SK-N-SH (cell line): ENCODE results near the gene FAM43A.

Source experiments
- FOSL2 ChIP-seq: IDR thresholded peaks from 2 replicates; pipeline ENCODE4 v1.4.0; 2012; ENCODE audit warnings: low read depth, mild to moderate bottlenecking, moderate library complexity, borderline replicate concordance
- FOXJ3 ChIP-seq: sonication (generic); formaldehyde crosslinking; IDR thresholded peaks from 2 replicates; pipeline ENCODE4 v1.5.1; 2020; ENCODE audit warnings: mild to moderate bottlenecking, missing genetic modification reagents
- MEF2A ChIP-seq: IDR thresholded peaks from 2 replicates; pipeline ENCODE4 v1.4.0; 2012; ENCODE audit warnings: low read depth, borderline replicate concordance
- NFIC ChIP-seq: IDR thresholded peaks from 2 replicates; pipeline ENCODE4 v1.4.0; 2012; ENCODE audit warnings: borderline replicate concordance
- NRF1 ChIP-seq: IDR thresholded peaks from 2 replicates; pipeline ENCODE4 v1.6.1; 2012; ENCODE audit warnings: low read depth, mild to moderate bottlenecking, low read length
- POLR2AphosphoS5 ChIP-seq: IDR thresholded peaks from 2 replicates; pipeline ENCODE4 v1.6.1; 2012; ENCODE audit warnings: low read depth, low read length
- RAD21 ChIP-seq: IDR thresholded peaks from 2 replicates; pipeline ENCODE4 v1.6.1; 2012; ENCODE audit warnings: mild to moderate bottlenecking, low read length
- SIN3A ChIP-seq: IDR thresholded peaks from 2 replicates; pipeline ENCODE4 v1.6.1; 2012; ENCODE audit warnings: low read depth, mild to moderate bottlenecking, low read length, moderate library complexity, borderline replicate concordance
- SMC3 ChIP-seq: IDR thresholded peaks from 2 replicates; pipeline ENCODE4 v1.6.1; 2012; ENCODE audit warnings: low read depth, low read length, improper control_type of control experiment
- YY1 ChIP-seq: IDR thresholded peaks from 2 replicates; pipeline ENCODE4 v1.4.0; 2012; ENCODE audit warnings: low read depth, mild to moderate bottlenecking
- TF ChIP-seq, protein P1 (sequence below): fragments of 200-600 bp; sonication (generic); IDR thresholded peaks from 2 replicates; pipeline ENCODE4 v1.6.1; 2017; ENCODE audit warnings: antibody characterized with exemption, mild to moderate bottlenecking, moderate library complexity
- TF ChIP-seq, protein P2 (sequence below): fragments of 150-350 bp; IDR thresholded peaks from 2 replicates; pipeline ENCODE4 v1.6.1; 2017; ENCODE audit warnings: antibody characterized with exemption, low read length, low read depth, borderline replicate concordance
- TF ChIP-seq, protein P3 (sequence below): IDR thresholded peaks from 2 replicates; pipeline ENCODE4 v1.6.1; 2012; ENCODE audit warnings: mild to moderate bottlenecking, low read depth, low read length, moderate library complexity

DNA sequence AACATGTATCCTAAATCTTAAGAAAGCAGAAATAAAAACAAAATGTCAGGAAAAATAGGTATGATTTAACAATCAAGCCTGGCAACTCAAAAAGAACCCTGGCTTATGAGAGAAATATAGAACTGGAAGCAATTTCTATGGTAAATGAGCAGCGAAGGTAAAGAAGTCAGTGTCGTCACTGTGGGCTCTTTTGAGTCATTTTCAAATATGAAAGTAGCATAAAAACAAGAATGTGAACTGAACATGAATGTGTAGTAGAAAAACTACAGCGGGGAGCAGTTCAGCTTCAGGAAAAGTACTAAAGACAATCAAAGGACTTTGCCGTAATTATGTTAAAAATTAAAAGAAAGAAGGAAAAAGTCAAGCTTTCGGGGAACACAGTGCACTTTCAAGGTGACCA lies 31.2 kb upstream of the FAM43A start:
- TF ChIP-seq, protein P1, sequence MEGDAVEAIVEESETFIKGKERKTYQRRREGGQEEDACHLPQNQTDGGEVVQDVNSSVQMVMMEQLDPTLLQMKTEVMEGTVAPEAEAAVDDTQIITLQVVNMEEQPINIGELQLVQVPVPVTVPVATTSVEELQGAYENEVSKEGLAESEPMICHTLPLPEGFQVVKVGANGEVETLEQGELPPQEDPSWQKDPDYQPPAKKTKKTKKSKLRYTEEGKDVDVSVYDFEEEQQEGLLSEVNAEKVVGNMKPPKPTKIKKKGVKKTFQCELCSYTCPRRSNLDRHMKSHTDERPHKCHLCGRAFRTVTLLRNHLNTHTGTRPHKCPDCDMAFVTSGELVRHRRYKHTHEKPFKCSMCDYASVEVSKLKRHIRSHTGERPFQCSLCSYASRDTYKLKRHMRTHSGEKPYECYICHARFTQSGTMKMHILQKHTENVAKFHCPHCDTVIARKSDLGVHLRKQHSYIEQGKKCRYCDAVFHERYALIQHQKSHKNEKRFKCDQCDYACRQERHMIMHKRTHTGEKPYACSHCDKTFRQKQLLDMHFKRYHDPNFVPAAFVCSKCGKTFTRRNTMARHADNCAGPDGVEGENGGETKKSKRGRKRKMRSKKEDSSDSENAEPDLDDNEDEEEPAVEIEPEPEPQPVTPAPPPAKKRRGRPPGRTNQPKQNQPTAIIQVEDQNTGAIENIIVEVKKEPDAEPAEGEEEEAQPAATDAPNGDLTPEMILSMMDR = no peak
- TF ChIP-seq NRF1 (no peak), YY1 (no peak), POLR2AphosphoS5 (no peak), SIN3A (no peak), NFIC (no peak), RAD21 (no peak), FOSL2 (no peak), MEF2A (no peak), SMC3 (no peak), FOXJ3 (CRISPR knock-in tag) (no peak)
- TF ChIP-seq, protein P2, sequence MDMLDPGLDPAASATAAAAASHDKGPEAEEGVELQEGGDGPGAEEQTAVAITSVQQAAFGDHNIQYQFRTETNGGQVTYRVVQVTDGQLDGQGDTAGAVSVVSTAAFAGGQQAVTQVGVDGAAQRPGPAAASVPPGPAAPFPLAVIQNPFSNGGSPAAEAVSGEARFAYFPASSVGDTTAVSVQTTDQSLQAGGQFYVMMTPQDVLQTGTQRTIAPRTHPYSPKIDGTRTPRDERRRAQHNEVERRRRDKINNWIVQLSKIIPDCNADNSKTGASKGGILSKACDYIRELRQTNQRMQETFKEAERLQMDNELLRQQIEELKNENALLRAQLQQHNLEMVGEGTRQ = no peak
- TF ChIP-seq, protein P3, sequence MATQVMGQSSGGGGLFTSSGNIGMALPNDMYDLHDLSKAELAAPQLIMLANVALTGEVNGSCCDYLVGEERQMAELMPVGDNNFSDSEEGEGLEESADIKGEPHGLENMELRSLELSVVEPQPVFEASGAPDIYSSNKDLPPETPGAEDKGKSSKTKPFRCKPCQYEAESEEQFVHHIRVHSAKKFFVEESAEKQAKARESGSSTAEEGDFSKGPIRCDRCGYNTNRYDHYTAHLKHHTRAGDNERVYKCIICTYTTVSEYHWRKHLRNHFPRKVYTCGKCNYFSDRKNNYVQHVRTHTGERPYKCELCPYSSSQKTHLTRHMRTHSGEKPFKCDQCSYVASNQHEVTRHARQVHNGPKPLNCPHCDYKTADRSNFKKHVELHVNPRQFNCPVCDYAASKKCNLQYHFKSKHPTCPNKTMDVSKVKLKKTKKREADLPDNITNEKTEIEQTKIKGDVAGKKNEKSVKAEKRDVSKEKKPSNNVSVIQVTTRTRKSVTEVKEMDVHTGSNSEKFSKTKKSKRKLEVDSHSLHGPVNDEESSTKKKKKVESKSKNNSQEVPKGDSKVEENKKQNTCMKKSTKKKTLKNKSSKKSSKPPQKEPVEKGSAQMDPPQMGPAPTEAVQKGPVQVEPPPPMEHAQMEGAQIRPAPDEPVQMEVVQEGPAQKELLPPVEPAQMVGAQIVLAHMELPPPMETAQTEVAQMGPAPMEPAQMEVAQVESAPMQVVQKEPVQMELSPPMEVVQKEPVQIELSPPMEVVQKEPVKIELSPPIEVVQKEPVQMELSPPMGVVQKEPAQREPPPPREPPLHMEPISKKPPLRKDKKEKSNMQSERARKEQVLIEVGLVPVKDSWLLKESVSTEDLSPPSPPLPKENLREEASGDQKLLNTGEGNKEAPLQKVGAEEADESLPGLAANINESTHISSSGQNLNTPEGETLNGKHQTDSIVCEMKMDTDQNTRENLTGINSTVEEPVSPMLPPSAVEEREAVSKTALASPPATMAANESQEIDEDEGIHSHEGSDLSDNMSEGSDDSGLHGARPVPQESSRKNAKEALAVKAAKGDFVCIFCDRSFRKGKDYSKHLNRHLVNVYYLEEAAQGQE = no peak
